ENCODE data around the gene CFAP221.

DNA sequence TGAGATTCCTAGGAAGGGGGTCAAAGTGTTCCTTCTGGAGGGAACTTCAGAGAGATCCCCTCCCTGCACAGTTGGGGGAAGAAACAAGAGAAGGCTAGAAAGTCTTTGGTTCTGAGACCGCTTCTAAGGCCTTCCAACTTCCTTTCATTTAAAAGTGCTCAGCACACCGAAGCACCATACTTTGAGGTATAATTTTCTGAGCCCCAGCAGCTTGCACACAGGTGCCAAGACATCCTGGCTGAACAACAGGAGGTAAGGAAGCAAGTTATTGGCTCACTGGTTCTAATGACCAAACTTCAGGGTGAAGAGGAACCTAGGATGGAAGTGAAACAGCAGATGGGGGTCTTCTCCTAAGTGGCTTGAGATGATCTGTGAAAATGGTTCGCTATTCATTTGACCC lies 154.0 kb downstream of the CFAP221 start:
- no peak for TF ChIP-seq YY1 (IDR thresholded peaks at IDR 0.05; ENCODE audit: insufficient read depth, insufficient read length)
- TF ChIP-seq ZNF274 (IDR thresholded peaks at IDR 0.05; ENCODE audit: low read depth, low read length): no peak
- no peak for TF ChIP-seq SUZ12 (IDR thresholded peaks at IDR 0.05; ENCODE audit: extremely low read depth, insufficient read depth, insufficient read length)

All from NT2/D1 (cell line).